ENCODE measurements around the gene KCNJ8. TPM values are rescaled to one million over a fixed set of nuclear protein-coding genes. Genes with fewer than 3 reads are reported as not detected.
"Not testable (repeated sequence)": the region's sequence is repeated elsewhere in the genome, so short reads cannot be mapped to it uniquely, and the experiment has no call there.

Gene KCNJ8
- total and polyA plus RNA-seq, 11 donors: 17.0 to 147 (median 56.5) TPM

DNA sequence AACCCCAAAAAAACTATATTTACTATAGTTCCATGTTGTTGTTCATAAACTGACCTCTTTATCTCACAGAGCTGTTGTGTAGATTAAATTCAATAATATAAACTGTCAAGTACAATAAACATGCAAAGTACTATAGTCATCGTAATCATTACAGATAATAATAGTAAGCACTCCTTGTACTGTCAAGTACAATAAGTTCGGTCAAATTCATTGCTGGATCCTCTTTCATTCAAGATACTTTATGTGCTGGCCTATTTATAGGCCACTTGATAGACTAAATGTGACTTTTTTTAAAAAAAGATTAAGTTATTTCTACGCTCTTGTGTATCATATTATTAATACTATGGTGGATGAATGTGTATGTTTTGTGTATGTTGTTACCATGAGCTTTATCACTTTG lies 39.2 kb upstream of the KCNJ8 start:
- WGBS, 4 donors: 39 to 50% (median 44%) methylated on average over 3 of the region's 3 CpGs

DNA sequence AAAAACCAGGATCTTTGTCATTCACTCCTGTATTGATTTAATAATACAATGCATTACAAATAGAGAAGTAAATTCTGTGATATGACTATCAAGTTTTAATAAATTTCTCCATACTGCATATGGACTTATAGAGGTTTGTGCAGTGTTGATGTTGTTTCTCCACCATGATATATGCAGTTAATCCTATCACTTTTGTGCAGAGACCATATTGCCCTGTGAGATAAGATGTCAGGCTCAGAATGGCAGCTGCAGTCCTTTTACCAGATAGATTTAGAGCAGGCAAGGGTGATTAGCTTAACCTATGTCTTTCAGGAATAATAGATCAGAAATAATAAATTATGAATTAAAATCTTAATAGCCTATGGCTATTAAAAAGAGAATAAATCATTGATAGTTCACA lies 38.6 kb upstream of the KCNJ8 start:
- H3K4me1 ChIP-seq: peaks cover 0 to 20% (median 2%) of the 10 kb centered on the region in 12 donors
- peaks cover 0 to 61% (median 7%) of the 10 kb centered on the region in 9 donors for H3K36me3 ChIP-seq
- ATAC-seq (no peak), DNase-seq (no peak)
- TF ChIP-seq POLR2A (IDR thresholded peaks at IDR 0.05): no peak
- TF ChIP-seq, protein P1, sequence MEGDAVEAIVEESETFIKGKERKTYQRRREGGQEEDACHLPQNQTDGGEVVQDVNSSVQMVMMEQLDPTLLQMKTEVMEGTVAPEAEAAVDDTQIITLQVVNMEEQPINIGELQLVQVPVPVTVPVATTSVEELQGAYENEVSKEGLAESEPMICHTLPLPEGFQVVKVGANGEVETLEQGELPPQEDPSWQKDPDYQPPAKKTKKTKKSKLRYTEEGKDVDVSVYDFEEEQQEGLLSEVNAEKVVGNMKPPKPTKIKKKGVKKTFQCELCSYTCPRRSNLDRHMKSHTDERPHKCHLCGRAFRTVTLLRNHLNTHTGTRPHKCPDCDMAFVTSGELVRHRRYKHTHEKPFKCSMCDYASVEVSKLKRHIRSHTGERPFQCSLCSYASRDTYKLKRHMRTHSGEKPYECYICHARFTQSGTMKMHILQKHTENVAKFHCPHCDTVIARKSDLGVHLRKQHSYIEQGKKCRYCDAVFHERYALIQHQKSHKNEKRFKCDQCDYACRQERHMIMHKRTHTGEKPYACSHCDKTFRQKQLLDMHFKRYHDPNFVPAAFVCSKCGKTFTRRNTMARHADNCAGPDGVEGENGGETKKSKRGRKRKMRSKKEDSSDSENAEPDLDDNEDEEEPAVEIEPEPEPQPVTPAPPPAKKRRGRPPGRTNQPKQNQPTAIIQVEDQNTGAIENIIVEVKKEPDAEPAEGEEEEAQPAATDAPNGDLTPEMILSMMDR (IDR thresholded peaks at IDR 0.05): no peak
- H3K4me3 ChIP-seq: no peak overlapping the region
- peak overlapping the region in 6 of 12 donors; percentile 13 to 67 (median 43) for H3K27ac ChIP-seq
- no peaks in the 10 kb centered on the region for H3K9me3 ChIP-seq
- intact Hi-C loops (cut with DNase I): loop anchor here in 1 of 10 donors (5.0 kb wide), 1 partner anchor 36 kb away; no protein-coding TSS in a partner anchor
- no peaks in the 10 kb centered on the region for H3K27me3 ChIP-seq

More for the DNA sequence above, 39.2 kb upstream of the KCNJ8 start:
- peak overlapping the region in 11 of 12 donors; percentile 9 to 67 (median 41) for H3K27ac ChIP-seq
- no peaks in the 10 kb centered on the region for H3K27me3 ChIP-seq
- peaks cover 0 to 57% (median 7%) of the 10 kb centered on the region in 9 donors for H3K36me3 ChIP-seq
- peak; percentile 58 to 83 (median 80) for ATAC-seq
- H3K4me3 ChIP-seq: no peak overlapping the region
- peaks cover 0 to 25% (median 2%) of the 10 kb centered on the region in 12 donors for H3K4me1 ChIP-seq
- intact Hi-C loops (cut with DNase I): loop anchor here in 1 of 10 donors (5.0 kb wide), 1 partner anchor 36 kb away; no protein-coding TSS in a partner anchor
- no peaks in the 10 kb centered on the region for H3K9me3 ChIP-seq
- no peak for DNase-seq
- TF ChIP-seq POLR2A (IDR thresholded peaks at IDR 0.05): no peak
- TF ChIP-seq, protein P1 (IDR thresholded peaks at IDR 0.05): no peak

DNA sequence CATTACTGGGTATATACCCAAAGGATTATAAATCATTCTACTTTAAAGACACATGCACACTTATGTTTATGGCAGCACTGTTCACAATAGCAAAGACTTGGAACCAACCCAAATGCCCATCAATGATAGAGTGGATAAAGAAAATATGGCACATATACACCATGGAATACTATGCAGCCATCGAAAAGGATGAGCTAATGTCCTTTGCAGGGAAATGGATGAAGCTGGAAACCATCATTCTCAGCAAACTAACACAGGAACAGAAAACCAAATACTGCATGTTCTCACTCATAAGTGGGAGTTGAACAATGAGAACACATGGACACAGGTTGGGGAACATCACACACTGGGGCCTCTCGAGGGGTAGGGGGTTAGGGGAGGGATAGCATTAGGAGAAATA lies 37.8 kb upstream of the KCNJ8 start:
- not testable (repeated sequence) for H3K27me3 ChIP-seq, H3K4me3 ChIP-seq, H3K9me3 ChIP-seq, DNase-seq, ATAC-seq, H3K27ac ChIP-seq
- Histone ChIP-seq H3K4me1 (peaks cover 0 to 18% (median 2%) of the 10 kb centered on the region in 12 donors), H3K36me3 (peaks cover 0 to 65% (median 7%) of the 10 kb centered on the region in 9 donors)
- 77 to 86% (median 83%) methylated on average over 2 of the region's 2 CpGs for WGBS, 4 donors
- intact Hi-C loops (cut with DNase I): loop anchor here in 1 of 10 donors (5.0 kb wide), 1 partner anchor 35 kb away; no protein-coding TSS in a partner anchor

DNA sequence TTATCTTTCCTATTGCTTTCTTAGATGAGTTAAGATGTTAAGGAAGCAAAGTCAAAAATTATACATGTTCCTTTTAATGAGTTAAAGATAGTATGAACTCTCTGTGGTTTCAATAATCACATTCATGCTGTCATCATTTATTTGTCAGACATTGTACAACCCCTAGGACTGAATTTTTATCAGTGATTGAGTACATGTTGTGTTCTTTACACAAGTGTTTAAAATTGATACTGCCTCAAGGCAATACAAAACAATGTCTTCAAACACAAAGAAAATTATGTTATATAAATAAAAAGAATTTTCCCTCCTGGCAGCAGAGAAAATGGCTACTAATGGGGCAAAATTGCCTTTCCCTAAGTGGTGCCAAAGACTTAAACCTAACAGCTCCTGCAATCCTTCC lies 34.6 kb upstream of the KCNJ8 start:
- DNase-seq (no peak), ATAC-seq (no peak)
- peaks cover 0 to 76% (median 32%) of the 10 kb centered on the region in 9 donors for H3K36me3 ChIP-seq
- peaks cover 0 to 10% (median 0%) of the 10 kb centered on the region in 12 donors for H3K4me1 ChIP-seq
- no peak overlapping the region for H3K4me3 ChIP-seq
- intact Hi-C loops (cut with DNase I): no loop called here
- H3K27ac ChIP-seq: no peak overlapping the region
- TF ChIP-seq, protein P1 (IDR thresholded peaks at IDR 0.05): no peak
- TF ChIP-seq POLR2A (IDR thresholded peaks at IDR 0.05): no peak
- no peaks in the 10 kb centered on the region for H3K27me3 ChIP-seq
- no peaks in the 10 kb centered on the region for H3K9me3 ChIP-seq

DNA sequence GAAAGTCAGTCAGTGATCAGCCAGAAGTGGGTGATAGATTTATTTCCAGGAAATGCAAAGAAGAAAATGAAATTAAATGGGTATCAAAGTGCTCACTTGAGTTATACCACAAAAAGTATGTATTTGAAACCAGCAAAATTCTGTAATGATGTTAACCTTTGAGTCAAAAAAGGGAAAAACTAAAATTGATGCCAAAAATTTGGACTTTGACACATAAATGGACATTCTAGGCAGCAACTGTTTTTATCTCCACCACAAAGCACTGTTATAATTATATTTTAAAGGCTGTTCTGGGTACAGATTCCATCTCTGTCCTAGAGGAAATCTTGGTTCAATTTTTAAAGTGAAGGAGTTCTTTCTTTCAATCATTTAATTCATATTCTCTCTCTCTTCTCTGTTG lies 31.7 kb upstream of the KCNJ8 start:
- DNase-seq: no peak
- Histone ChIP-seq H3K4me3 (no peak overlapping the region), H3K9me3 (no peaks in the 10 kb centered on the region), H3K4me1 (no peaks in the 10 kb centered on the region), H3K27ac (no peak overlapping the region), H3K27me3 (no peaks in the 10 kb centered on the region), H3K36me3 (peaks cover 0 to 88% (median 34%) of the 10 kb centered on the region in 9 donors)
- intact Hi-C loops (cut with DNase I): no loop called here
- no peak for TF ChIP-seq POLR2A (IDR thresholded peaks at IDR 0.05)
- TF ChIP-seq, protein P1 (IDR thresholded peaks at IDR 0.05): no peak
- no peak for ATAC-seq

Measured in heart left ventricle (tissue), 16 donors.